WI38 (cell line): ENCODE measurements around the gene RHAG.

ENCODE experiments used
- H3K4me3 ChIP-seq: 2 replicates; pipeline ENCODE4 v1.5.1; 2011; ENCODE audit warnings: low read depth, mild to moderate bottlenecking, control low read depth, low read length
- CTCF ChIP-seq: IDR thresholded peaks from 2 replicates; pipeline ENCODE4 v1.5.1; 2012; ENCODE audit warnings: low read depth, mild to moderate bottlenecking, control low read depth, low read length

Gene RHAG

GRCh38 chr6:49556429-49556837, 80.2 kb downstream of the RHAG start:
- no peak overlapping the region for H3K4me3 ChIP-seq

GRCh38 chr6:49555951-49556350, 80.7 kb downstream of the RHAG start:
- no peak overlapping the region for H3K4me3 ChIP-seq
- TF ChIP-seq CTCF, result no peak

More at GRCh38 chr6:49556429-49556837, 80.2 kb downstream of the RHAG start:
- no peak for TF ChIP-seq CTCF
